H1 (cell line): ENCODE results near the gene CA10. TPM values are rescaled to one million over a fixed set of nuclear protein-coding genes. Genes with fewer than 3 reads are reported as not detected.

Source experiments
- CTCF ChIA-PET: fragments of 300-600 bp; sonication (Branson Sonifier 250); formaldehyde crosslinking; loops from one replicate; lab custom pipeline; 2021; ENCODE audit not compliant: partially characterized antibody; lab: Charles Lee
- POLR2A ChIA-PET: fragments of 300-600 bp; sonication (Branson Sonifier 250); formaldehyde crosslinking; loops from one replicate; lab custom pipeline; 2021; ENCODE audit warnings: inconsistent platforms; ENCODE audit not compliant: partially characterized antibody; lab: Charles Lee
- DNase-seq, 2 experiments: peaks; one replicate each; pipeline versions ENCODE4 v3.0.0 to v3.0.0-alpha.2; 2010 to 2022; ENCODE audit warnings: low spot score in 2 of 2, low read depth in 1 of 2, mixed read lengths in 1 of 2
- FAIRE-seq: peaks from 2 replicates; lab custom pipeline; 2011; peaks lifted over from hg19 to GRCh38; lab: Jason Lieb, UNC
- H2AFZ ChIP-seq: 2 replicates; pipeline ENCODE4 v1.8.1; 2012; ENCODE audit warnings: low read length, inconsistent platforms
- H2AK5ac ChIP-seq: 2 replicates; pipeline ENCODE4 v1.6.1; 2013; ENCODE audit warnings: low read depth, low read length
- H2BK120ac ChIP-seq: replicated peaks from 2 replicates; pipeline ENCODE3; 2013; ENCODE audit warnings: low read depth, low read length, inconsistent platforms
- H2BK12ac ChIP-seq: 2 replicates; pipeline ENCODE4 v1.6.1; 2013; ENCODE audit warnings: low read depth, low read length
- H2BK15ac ChIP-seq: 2 replicates; pipeline ENCODE4 v1.6.1; 2013; ENCODE audit warnings: low read length
- H2BK20ac ChIP-seq: 2 replicates; pipeline ENCODE4 v1.6.1; 2013; ENCODE audit warnings: low read length
- H2BK5ac ChIP-seq: 2 replicates; pipeline ENCODE4 v1.6.1; 2013; ENCODE audit warnings: low read depth, low read length
- H3K14ac ChIP-seq: 2 replicates; pipeline ENCODE4 v1.6.1; 2013; ENCODE audit warnings: inconsistent platforms; ENCODE audit not compliant: insufficient read length
- H3K18ac ChIP-seq: 2 replicates; pipeline ENCODE4 v1.6.1; 2013; ENCODE audit warnings: low read length; ENCODE audit errors: extremely low read depth
- H3K23ac ChIP-seq: 2 replicates; pipeline ENCODE4 v1.6.1; 2013; ENCODE audit warnings: inconsistent platforms; ENCODE audit not compliant: insufficient read length
- H3K23me2 ChIP-seq: 2 replicates; pipeline ENCODE4 v1.6.1; 2013; ENCODE audit warnings: low read depth, low read length
- H3K27ac ChIP-seq: 2 replicates; pipeline ENCODE4 v1.6.1; 2011; ENCODE audit warnings: low read depth, low read length, inconsistent platforms
- H3K27me3 ChIP-seq, 4 experiments: replicated peaks in 1 of 4; 1 replicate in 1 of 4; 2 replicates in 3 of 4; pipeline versions ENCODE4 v1.6.1 to v1.8.1; 2011 to 2013; ENCODE audit warnings: low read length in 3 of 4, mild to moderate bottlenecking in 3 of 4, inconsistent platforms in 2 of 4, mixed read lengths in 2 of 4, moderate library complexity in 1 of 4; ENCODE audit not compliant: control insufficient read depth in 3 of 4, insufficient read depth in 3 of 4; ENCODE audit errors: extremely low read depth in 1 of 4
- H3K36me3 ChIP-seq, 4 experiments: 2 replicates each; pipeline versions ENCODE4 v1.6.1 to v1.8.1; 2011 to 2013; ENCODE audit warnings: mild to moderate bottlenecking in 4 of 4, low read length in 3 of 4, moderate library complexity in 2 of 4, control low read depth in 1 of 4, inconsistent platforms in 1 of 4; ENCODE audit not compliant: insufficient read depth in 4 of 4, control insufficient read depth in 2 of 4
- H3K4ac ChIP-seq: replicated peaks from 2 replicates; pipeline ENCODE3; 2013; ENCODE audit warnings: low read length, low read depth, mixed read lengths, inconsistent platforms; ENCODE audit not compliant: insufficient read length
- H3K4me1 ChIP-seq, 4 experiments: replicated peaks in 1 of 4; 1 replicate in 1 of 4; 2 replicates in 3 of 4; pipeline versions ENCODE4 v1.6.1 to v1.8.1; 2011 to 2013; ENCODE audit warnings: low read length in 3 of 4, inconsistent platforms in 2 of 4, mixed read lengths in 1 of 4; ENCODE audit not compliant: insufficient read depth in 4 of 4, control insufficient read depth in 3 of 4
- H3K4me2 ChIP-seq, 2 experiments: 2 replicates each; pipeline versions ENCODE4 v1.6.1 to v1.8.1; 2011 to 2013; ENCODE audit warnings: low read depth in 2 of 2, low read length in 2 of 2, control low read depth in 1 of 2, inconsistent platforms in 1 of 2, mild to moderate bottlenecking in 1 of 2; ENCODE audit not compliant: insufficient read depth in 1 of 2
- H3K4me3 ChIP-seq, 4 experiments: fragments of 200-600, 300-600 bp in 1 of 4; sonication (generic), shearing (Covaris generic), sonication (Bioruptor Twin) in 1 of 4; 2 replicates each; pipeline versions ENCODE4 v1.5.1 to v1.8.1; 2011 to 2016; ENCODE audit warnings: low read length in 4 of 4, low read depth in 3 of 4, control low read depth in 2 of 4, inconsistent platforms in 2 of 4, mild to moderate bottlenecking in 2 of 4, mixed read lengths in 1 of 4, moderate library complexity in 1 of 4; ENCODE audit not compliant: insufficient read depth in 2 of 4; ENCODE audit errors: extremely low read depth in 1 of 4
- H3K56ac ChIP-seq: replicated peaks from 2 replicates; pipeline ENCODE3; 2013; ENCODE audit warnings: low read depth, mild to moderate bottlenecking, mixed read lengths, low read length, inconsistent platforms; ENCODE audit not compliant: insufficient read length
- H3K79me1 ChIP-seq: 2 replicates; pipeline ENCODE4 v1.6.1; 2013; ENCODE audit warnings: low read depth, low read length, control low read depth
- H3K79me2 ChIP-seq, 2 experiments: 2 replicates each; pipeline versions ENCODE4 v1.6.1 to v1.8.1; 2012 to 2013; ENCODE audit warnings: low read length in 2 of 2, mild to moderate bottlenecking in 2 of 2, inconsistent platforms in 1 of 2; ENCODE audit not compliant: insufficient read depth in 2 of 2, control insufficient read depth in 1 of 2
- H3K9ac ChIP-seq, 4 experiments: replicated peaks in 1 of 4; 1 replicate in 1 of 4; 2 replicates in 3 of 4; pipeline versions ENCODE4 v1.6.1 to v1.8.1; 2011 to 2013; ENCODE audit warnings: low read depth in 3 of 4, low read length in 3 of 4, control low read depth in 2 of 4, mild to moderate bottlenecking in 2 of 4, moderate library complexity in 2 of 4, inconsistent platforms in 1 of 4; ENCODE audit errors: extremely low read depth in 1 of 4
- H3K9me3 ChIP-seq, 2 experiments: 2 replicates each; pipeline versions ENCODE4 v1.6.1 to v1.8.1; 2012 to 2013; ENCODE audit warnings: mild to moderate bottlenecking in 2 of 2, moderate library complexity in 2 of 2, control low read depth in 1 of 2, inconsistent platforms in 1 of 2, low read depth in 1 of 2, low read length in 1 of 2, mixed read lengths in 1 of 2; ENCODE audit not compliant: insufficient read depth in 2 of 2
- H4K20me1 ChIP-seq, 2 experiments: replicated peaks in 1 of 2; 2 replicates each; pipeline versions ENCODE3 to v1.8.1; 2011 to 2013; ENCODE audit warnings: inconsistent platforms in 2 of 2, low read length in 2 of 2, mild to moderate bottlenecking in 1 of 2; ENCODE audit not compliant: insufficient read depth in 2 of 2, control insufficient read depth in 1 of 2
- H4K5ac ChIP-seq: 2 replicates; pipeline ENCODE4 v1.6.1; 2013; ENCODE audit warnings: low read length, low read depth, mixed read lengths, inconsistent platforms; ENCODE audit not compliant: insufficient read length
- H4K8ac ChIP-seq: 2 replicates; pipeline ENCODE4 v1.8.0; 2013; ENCODE audit warnings: mild to moderate bottlenecking, moderate library complexity, low read length, inconsistent platforms; ENCODE audit not compliant: insufficient read depth; ENCODE audit errors: extremely low read depth
- H4K91ac ChIP-seq: replicated peaks from 2 replicates; pipeline ENCODE3; 2013; ENCODE audit warnings: low read length, mixed read lengths, inconsistent platforms; ENCODE audit not compliant: insufficient read length
- NRF1 ChIP-seq: IDR thresholded peaks from 2 replicates; pipeline ENCODE4 v1.6.1; 2011; ENCODE audit warnings: mild to moderate bottlenecking, low read depth, low read length, improper control_type of control experiment
- SAP30 ChIP-seq: fragments of 300-600 bp; sonication (generic); IDR thresholded peaks from 2 replicates; pipeline ENCODE4 v1.7.1; 2012; ENCODE audit warnings: low read length, moderate library complexity, mild to moderate bottlenecking, inconsistent platforms; ENCODE audit not compliant: insufficient read depth, insufficient replicate concordance
- SIN3A ChIP-seq, 2 experiments: IDR thresholded peaks in 1 of 2; conservative IDR thresholded peaks in 1 of 2; 2 replicates each; pipeline ENCODE4 v1.6.1; 2011 to 2012; ENCODE audit warnings: low read length in 2 of 2, improper control_type of control experiment in 1 of 2, low read depth in 1 of 2, mild to moderate bottlenecking in 1 of 2
- SP4 ChIP-seq: IDR thresholded peaks from 2 replicates; pipeline ENCODE4 v1.6.1; 2012; ENCODE audit warnings: low read length, inconsistent platforms
- ZNF274 ChIP-seq: IDR thresholded peaks from 2 replicates; pipeline ENCODE4 v1.7.0; 2012; ENCODE audit warnings: low read length, borderline replicate concordance; ENCODE audit errors: extremely low read depth
- WGBS, 2 experiments: shearing (Covaris generic) in 1 of 2; methylation state at CpG; one replicate each; pipeline versions ENCODE4 v1.1.6 to v1.1.7; 2013 to 2015; ENCODE audit warnings: low lambda C conversion rate in 2 of 2, mixed read lengths in 2 of 2, inconsistent platforms in 1 of 2, low coverage in 1 of 2, missing lambda C conversion rate in 1 of 2; ENCODE audit not compliant: insufficient replicate concordance in 2 of 2, insufficient coverage in 1 of 2, insufficient read length in 1 of 2; ENCODE audit errors: extremely low coverage in 1 of 2, missing lambda C conversion rate in 1 of 2; 5-methylcytosine and 5-hydroxymethylcytosine counted together
- polyA plus RNA-seq, 7 experiments: library from polyadenylated mRNA; depleted of rRNA in 3 of 7; stranded (reverse) in 5 of 7; unstranded in 2 of 7; fragments of >200 nt in 5 of 7; fragments of 200-250 nt in 2 of 7; gene quantifications; 1 replicate in 5 of 7; 2 replicates in 1 of 7; 4 replicates in 1 of 7; pipeline versions ENCODE4 v1.2.1 to v1.2.3, GENCODE V29; 2011 to 2013; ENCODE audit warnings: missing spikeins in 2 of 7, mixed read lengths in 2 of 7
- total RNA-seq: library from RNA; stranded (reverse); fragmentation: NEBNext Ultra II Directional; extraction: Animal tissue kit (Norgen Biotek cat#: 25700); gene quantifications from 2 replicates; pipeline ENCODE4 v1.2.1, GENCODE V29; 2021

Gene CA10
- total and polyA plus RNA-seq, 2 of the 8 experiments (the other 6 are each of a cell fraction or from before 2014, with no cell fraction given) = 0.60 to 0.63 TPM

DNA sequence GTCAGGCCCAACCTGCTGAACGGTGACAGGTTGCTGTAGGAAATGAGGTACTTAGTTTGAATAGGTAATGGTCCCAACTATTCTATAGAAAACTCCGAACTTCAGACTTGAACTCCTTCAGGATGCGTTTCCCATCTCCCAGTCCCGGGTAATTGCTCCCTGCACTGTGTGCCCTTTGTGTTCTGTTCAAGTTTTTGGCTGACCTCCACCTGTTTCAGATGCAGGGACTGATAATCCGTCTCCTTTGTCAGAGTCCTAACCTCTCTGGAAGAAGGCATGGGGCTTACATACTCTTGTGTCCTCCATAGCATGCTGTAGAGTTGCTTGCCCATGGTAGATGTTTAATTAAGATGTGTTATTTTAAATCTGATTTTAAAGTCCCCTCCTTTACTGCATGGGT lies 547.7 kb downstream of the CA10 start:
- no peak for DNase-seq
- Histone ChIP-seq H3K23ac (no peak overlapping the region), H3K14ac (no peak overlapping the region), H4K20me1 (no peaks in the 10 kb centered on the region), H4K91ac (no peak overlapping the region), H3K9ac (no peak overlapping the region), H3K79me1 (no peaks in the 10 kb centered on the region), H3K9me3 (no peaks in the 10 kb centered on the region), H3K79me2 (no peaks in the 10 kb centered on the region), H2BK20ac (no peak overlapping the region), H3K18ac (no peak overlapping the region), H3K23me2 (no peaks in the 10 kb centered on the region), H3K4me3 (no peak overlapping the region), H3K27ac (no peak overlapping the region), H2BK12ac (no peak overlapping the region), H3K36me3 (no peaks in the 10 kb centered on the region), H3K27me3 (no peaks in the 10 kb centered on the region), H2BK120ac (no peak overlapping the region), H2AK5ac (no peak overlapping the region), H3K4me2 (no peak overlapping the region), H3K56ac (no peak overlapping the region), H4K8ac (no peak overlapping the region), H3K4me1 (no peaks in the 10 kb centered on the region), H4K5ac (no peak overlapping the region), H2AFZ (no peak overlapping the region), H2BK5ac (no peak overlapping the region), H2BK15ac (no peak overlapping the region), H3K4ac (no peak overlapping the region)
- 94% methylated on average over 5 of the region's 5 CpGs; no CpG with 5 or more reads in 1 of the 2 experiments for WGBS, 2 experiments
- POLR2A ChIA-PET = no interaction called here
- FAIRE-seq = no peak
- CTCF ChIA-PET = no interaction called here
- TF ChIP-seq SIN3A (conservative IDR thresholded peaks at IDR 0.05 in 1 of 2, IDR thresholded peaks at IDR 0.05 in 1 of 2; ENCODE audit: low read depth in 1 of 2, low read length in 2 of 2) (no peak), ZNF274 (no peak), NRF1 (no peak), SAP30 (no peak), SP4 (no peak)
